ENCODE measurements around the gene PPIE.

DNA sequence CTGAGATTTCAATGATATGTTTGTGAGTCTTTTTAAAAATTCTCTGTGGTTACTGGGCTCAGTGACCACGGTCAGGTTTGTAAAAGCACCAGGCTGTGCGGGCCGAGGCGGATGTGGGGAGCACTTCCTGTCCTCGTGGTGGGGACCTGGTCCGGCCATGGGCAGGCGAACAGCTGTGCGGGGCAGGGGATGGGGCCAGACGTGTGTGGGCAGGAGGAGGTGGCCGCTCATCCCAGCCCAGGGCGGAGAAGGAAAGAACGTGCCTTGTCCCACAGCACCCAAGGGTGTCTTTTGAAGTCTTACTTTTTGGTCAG is 37.7 kb downstream of the PPIE start:
- TF ChIP-seq, protein P1, sequence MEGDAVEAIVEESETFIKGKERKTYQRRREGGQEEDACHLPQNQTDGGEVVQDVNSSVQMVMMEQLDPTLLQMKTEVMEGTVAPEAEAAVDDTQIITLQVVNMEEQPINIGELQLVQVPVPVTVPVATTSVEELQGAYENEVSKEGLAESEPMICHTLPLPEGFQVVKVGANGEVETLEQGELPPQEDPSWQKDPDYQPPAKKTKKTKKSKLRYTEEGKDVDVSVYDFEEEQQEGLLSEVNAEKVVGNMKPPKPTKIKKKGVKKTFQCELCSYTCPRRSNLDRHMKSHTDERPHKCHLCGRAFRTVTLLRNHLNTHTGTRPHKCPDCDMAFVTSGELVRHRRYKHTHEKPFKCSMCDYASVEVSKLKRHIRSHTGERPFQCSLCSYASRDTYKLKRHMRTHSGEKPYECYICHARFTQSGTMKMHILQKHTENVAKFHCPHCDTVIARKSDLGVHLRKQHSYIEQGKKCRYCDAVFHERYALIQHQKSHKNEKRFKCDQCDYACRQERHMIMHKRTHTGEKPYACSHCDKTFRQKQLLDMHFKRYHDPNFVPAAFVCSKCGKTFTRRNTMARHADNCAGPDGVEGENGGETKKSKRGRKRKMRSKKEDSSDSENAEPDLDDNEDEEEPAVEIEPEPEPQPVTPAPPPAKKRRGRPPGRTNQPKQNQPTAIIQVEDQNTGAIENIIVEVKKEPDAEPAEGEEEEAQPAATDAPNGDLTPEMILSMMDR (IDR thresholded peaks at IDR 0.05; ENCODE audit: poor library complexity), result no peak
- TF ChIP-seq EZH2phosphoT487 (IDR thresholded peaks at IDR 0.05; ENCODE audit: low read depth, severe bottlenecking, unreplicated experiment), result no peak
